Measurements from ENCODE around the gene CBFA2T3. TPM values are rescaled to one million over a fixed set of nuclear protein-coding genes. Genes with fewer than 3 reads are reported as not detected.

The CBFA2T3 gene
- total RNA-seq, 1 donor from 2014 or later, result 32.8 TPM

GRCh38 chr16:88927010-88927409, 50.0 kb downstream of the CBFA2T3 start:
- Histone ChIP-seq H3K27ac (no peak overlapping the region), H3K36me3 (no peaks in the 10 kb centered on the region), H3K4me3 (no peak overlapping the region), H3K27me3 (no peaks in the 10 kb centered on the region), H3K9me3 (no peaks in the 10 kb centered on the region), H3K4me1 (peaks cover 0 to 2% of the 10 kb centered on the region in 2 donors)
- no peak for DNase-seq (ENCODE audit: low spot score in 2 of 2)
- intact Hi-C loops (cut with DNase I), result loop anchor here (5.0 kb wide), 1 partner anchor 525 kb away; no protein-coding TSS in a partner anchor
- TF ChIP-seq CTCF (IDR thresholded peaks at IDR 0.05), result no peak

- Histone ChIP-seq H3K27me3 (no peaks in the 10 kb centered on the region), H3K4me1 (peaks cover 0 to 3% of the 10 kb centered on the region in 2 donors), H3K9me3 (no peaks in the 10 kb centered on the region), H3K36me3 (no peaks in the 10 kb centered on the region), H3K27ac (no peak overlapping the region), H3K4me3 (no peak overlapping the region)
- intact Hi-C loops (cut with DNase I), result loop anchor here (5.0 kb wide), 1 partner anchor 524 kb away; no protein-coding TSS in a partner anchor
- no peak for TF ChIP-seq CTCF (IDR thresholded peaks at IDR 0.05)
- DNase-seq (ENCODE audit: low spot score in 2 of 2), result no peak
Measured at GRCh38 chr16:88926374-88926990, 50.5 kb downstream of the CBFA2T3 start.

- TF ChIP-seq CTCF (IDR thresholded peaks at IDR 0.05), result no peak
- H3K27me3 ChIP-seq, result no peaks in the 10 kb centered on the region
- peaks cover 3 to 11% of the 10 kb centered on the region in 2 donors for H3K4me1 ChIP-seq
- no peak overlapping the region for H3K27ac ChIP-seq
- peak overlapping the region in 1 of 2 donors; percentile 36 for H3K4me3 ChIP-seq
- intact Hi-C loops (cut with DNase I), result loop anchor here (5.0 kb wide), 1 partner anchor 523 kb away; no protein-coding TSS in a partner anchor
- H3K9me3 ChIP-seq, result no peaks in the 10 kb centered on the region
- DNase-seq (ENCODE audit: low spot score in 2 of 2), result no peak
- H3K36me3 ChIP-seq, result no peaks in the 10 kb centered on the region
Measured at GRCh38 chr16:88925540-88925887, 51.5 kb downstream of the CBFA2T3 start.

- no peaks in the 10 kb centered on the region for H3K27me3 ChIP-seq
- H3K27ac ChIP-seq, result no peak overlapping the region
- TF ChIP-seq CTCF (IDR thresholded peaks at IDR 0.05), result peak in 1 of 3 experiments; percentile 20
- peaks cover 3 to 11% of the 10 kb centered on the region in 2 donors for H3K4me1 ChIP-seq
- peak overlapping the region in 1 of 2 donors; percentile 36 for H3K4me3 ChIP-seq
- no peaks in the 10 kb centered on the region for H3K9me3 ChIP-seq
- intact Hi-C loops (cut with DNase I), result loop anchor here (5.0 kb wide), 1 partner anchor 523 kb away; no protein-coding TSS in a partner anchor
- H3K36me3 ChIP-seq, result no peaks in the 10 kb centered on the region
- peak in 1 of 2 donors; percentile 76 for DNase-seq (ENCODE audit: low spot score in 2 of 2)
Measured at GRCh38 chr16:88924834-88925539, 52.0 kb downstream of the CBFA2T3 start.

- Histone ChIP-seq H3K9me3 (no peaks in the 10 kb centered on the region), H3K4me1 (peaks cover 3 to 11% of the 10 kb centered on the region in 2 donors), H3K4me3 (no peak overlapping the region), H3K27ac (no peak overlapping the region), H3K27me3 (no peaks in the 10 kb centered on the region), H3K36me3 (no peaks in the 10 kb centered on the region)
- DNase-seq (ENCODE audit: low spot score in 2 of 2), result no peak
- intact Hi-C loops (cut with DNase I), result no loop called here
- TF ChIP-seq CTCF (IDR thresholded peaks at IDR 0.05), result no peak
Measured at GRCh38 chr16:88923926-88924833, 52.8 kb downstream of the CBFA2T3 start.
